Peyer's patch (tissue), 4 donors: ENCODE results near the gene IQCM. TPM values are rescaled to one million over a fixed set of nuclear protein-coding genes. Genes with fewer than 3 reads are reported as not detected.

ENCODE experiments used
- DNase-seq, 3 donors: peaks; one replicate each; pipeline ENCODE4 v3.0.0-alpha.2; 2017 to 2019
- H3K27ac ChIP-seq, 4 donors: fragments of 200-600 bp; sonication (generic); one replicate each; pipeline ENCODE4 v1.5.1; 2016 to 2019
- H3K27me3 ChIP-seq, 2 donors: fragments of 200-600 bp; sonication (generic); one replicate each; pipeline ENCODE4 v1.5.1; 2019
- H3K36me3 ChIP-seq, 3 donors: fragments of 200-600 bp; sonication (generic); one replicate each; pipeline ENCODE4 v1.5.1; 2016 to 2019
- H3K4me1 ChIP-seq, 4 donors: fragments of 200-600 bp; sonication (generic); one replicate each; pipeline ENCODE4 v1.5.1; 2016 to 2019
- H3K4me3 ChIP-seq, 4 donors: fragments of 200-600 bp; sonication (generic); 1 replicate in 3 of 4; 2 replicates in 1 of 4; pipeline ENCODE4 v1.5.1; 2016 to 2019; ENCODE audit warnings: mild to moderate bottlenecking in 1 of 4
- H3K9me3 ChIP-seq, 4 donors: fragments of 200-600 bp; sonication (generic); one replicate each; pipeline ENCODE4 v1.5.1; 2016 to 2019; ENCODE audit warnings: mild to moderate bottlenecking in 1 of 4
- POLR2A ChIP-seq, 2 donors: fragments of 450-650 bp; IDR thresholded peaks; one replicate each; pipeline ENCODE4 v1.5.1; 2017; ENCODE audit warnings: antibody characterized with exemption in 2 of 2, mild to moderate bottlenecking in 2 of 2, moderate library complexity in 2 of 2
- total RNA-seq, 4 donors: library from RNA; depleted of rRNA; stranded (reverse); fragments of >200 nt; gene quantifications; one replicate each; pipeline ENCODE4 v1.1.0, GENCODE V29; 2016
- TF ChIP-seq, protein P1 (sequence below), 6 experiments: fragments of 450-650 bp in 4 of 6; fragments of 200-600 bp in 2 of 6; sonication (generic) in 1 of 6; IDR thresholded peaks; one replicate each; pipeline ENCODE4 v1.5.1; 2017 to 2019; ENCODE audit warnings: antibody characterized with exemption in 6 of 6, mild to moderate bottlenecking in 3 of 6, moderate library complexity in 1 of 6

Gene IQCM
- total RNA-seq, 4 donors from 2014 or later, result not detected

DNA sequence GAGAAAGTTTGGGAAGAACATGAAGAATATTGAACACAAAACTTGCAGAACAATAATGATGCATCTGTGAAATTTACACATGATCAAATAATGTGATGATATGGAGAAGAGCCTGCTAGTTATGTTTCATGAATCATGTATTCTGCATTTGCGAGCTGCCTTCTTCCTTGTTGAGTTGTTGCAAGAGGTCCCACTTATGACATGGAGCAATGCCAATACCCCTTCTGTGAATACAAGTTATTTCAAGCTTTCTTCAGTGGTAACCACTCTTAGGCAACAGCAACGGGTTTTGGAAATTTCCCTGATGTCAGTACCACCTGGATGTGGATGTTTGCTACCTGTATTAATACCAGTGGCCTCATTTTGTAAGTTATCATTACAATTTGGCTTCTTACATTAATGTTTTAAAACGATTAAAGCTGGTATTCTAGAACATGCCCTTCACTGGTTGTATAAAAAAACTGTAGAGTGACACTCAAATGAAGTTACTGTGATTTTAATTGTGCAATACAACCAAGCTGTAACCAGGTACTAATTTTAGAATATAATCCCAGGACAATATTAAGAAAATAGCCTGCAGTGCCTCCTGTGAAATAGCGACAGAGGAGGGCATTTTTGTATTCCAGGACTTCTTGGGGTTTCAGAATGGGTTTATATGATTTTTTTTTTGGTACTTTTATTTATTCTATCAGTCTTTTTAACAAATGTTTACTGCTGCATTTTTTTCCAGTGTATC lies 25.3 kb downstream of the IQCM start:
- Histone ChIP-seq H3K4me1 (no peaks in the 10 kb centered on the region), H3K27me3 (no peaks in the 10 kb centered on the region), H3K9me3 (no peaks in the 10 kb centered on the region), H3K36me3 (no peaks in the 10 kb centered on the region), H3K4me3 (no peak overlapping the region), H3K27ac (no peak overlapping the region)
- DNase-seq, result no peak
- TF ChIP-seq POLR2A (IDR thresholded peaks at IDR 0.05), result no peak
- TF ChIP-seq, protein P1, sequence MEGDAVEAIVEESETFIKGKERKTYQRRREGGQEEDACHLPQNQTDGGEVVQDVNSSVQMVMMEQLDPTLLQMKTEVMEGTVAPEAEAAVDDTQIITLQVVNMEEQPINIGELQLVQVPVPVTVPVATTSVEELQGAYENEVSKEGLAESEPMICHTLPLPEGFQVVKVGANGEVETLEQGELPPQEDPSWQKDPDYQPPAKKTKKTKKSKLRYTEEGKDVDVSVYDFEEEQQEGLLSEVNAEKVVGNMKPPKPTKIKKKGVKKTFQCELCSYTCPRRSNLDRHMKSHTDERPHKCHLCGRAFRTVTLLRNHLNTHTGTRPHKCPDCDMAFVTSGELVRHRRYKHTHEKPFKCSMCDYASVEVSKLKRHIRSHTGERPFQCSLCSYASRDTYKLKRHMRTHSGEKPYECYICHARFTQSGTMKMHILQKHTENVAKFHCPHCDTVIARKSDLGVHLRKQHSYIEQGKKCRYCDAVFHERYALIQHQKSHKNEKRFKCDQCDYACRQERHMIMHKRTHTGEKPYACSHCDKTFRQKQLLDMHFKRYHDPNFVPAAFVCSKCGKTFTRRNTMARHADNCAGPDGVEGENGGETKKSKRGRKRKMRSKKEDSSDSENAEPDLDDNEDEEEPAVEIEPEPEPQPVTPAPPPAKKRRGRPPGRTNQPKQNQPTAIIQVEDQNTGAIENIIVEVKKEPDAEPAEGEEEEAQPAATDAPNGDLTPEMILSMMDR (IDR thresholded peaks at IDR 0.05), result no peak

DNA sequence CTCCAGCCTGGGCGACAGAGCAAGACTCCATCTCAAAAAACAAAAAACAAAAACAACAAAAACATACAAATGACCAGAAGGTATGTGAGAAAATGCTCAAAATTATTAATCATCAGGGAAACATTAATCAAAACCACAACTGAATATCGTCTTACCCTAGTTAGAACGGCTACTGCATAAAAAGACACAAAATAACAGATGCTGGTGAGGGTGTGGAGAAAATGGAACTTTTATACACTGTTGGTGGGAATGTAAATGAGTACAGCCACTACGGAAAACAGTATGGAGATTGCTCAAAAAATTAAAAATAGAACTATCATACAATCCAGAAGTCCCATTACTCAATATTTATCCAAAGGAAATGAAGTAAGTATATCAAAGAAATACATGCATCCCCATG lies 27.3 kb downstream of the IQCM start:
- no peaks in the 10 kb centered on the region for H3K9me3 ChIP-seq
- H3K27me3 ChIP-seq, result no peaks in the 10 kb centered on the region
- no peak for TF ChIP-seq POLR2A (IDR thresholded peaks at IDR 0.05)
- TF ChIP-seq, protein P1 (IDR thresholded peaks at IDR 0.05), result no peak
- no peak for DNase-seq
- no peaks in the 10 kb centered on the region for H3K4me1 ChIP-seq
- H3K36me3 ChIP-seq, result no peaks in the 10 kb centered on the region
- no peak overlapping the region for H3K4me3 ChIP-seq
- H3K27ac ChIP-seq, result no peak overlapping the region

DNA sequence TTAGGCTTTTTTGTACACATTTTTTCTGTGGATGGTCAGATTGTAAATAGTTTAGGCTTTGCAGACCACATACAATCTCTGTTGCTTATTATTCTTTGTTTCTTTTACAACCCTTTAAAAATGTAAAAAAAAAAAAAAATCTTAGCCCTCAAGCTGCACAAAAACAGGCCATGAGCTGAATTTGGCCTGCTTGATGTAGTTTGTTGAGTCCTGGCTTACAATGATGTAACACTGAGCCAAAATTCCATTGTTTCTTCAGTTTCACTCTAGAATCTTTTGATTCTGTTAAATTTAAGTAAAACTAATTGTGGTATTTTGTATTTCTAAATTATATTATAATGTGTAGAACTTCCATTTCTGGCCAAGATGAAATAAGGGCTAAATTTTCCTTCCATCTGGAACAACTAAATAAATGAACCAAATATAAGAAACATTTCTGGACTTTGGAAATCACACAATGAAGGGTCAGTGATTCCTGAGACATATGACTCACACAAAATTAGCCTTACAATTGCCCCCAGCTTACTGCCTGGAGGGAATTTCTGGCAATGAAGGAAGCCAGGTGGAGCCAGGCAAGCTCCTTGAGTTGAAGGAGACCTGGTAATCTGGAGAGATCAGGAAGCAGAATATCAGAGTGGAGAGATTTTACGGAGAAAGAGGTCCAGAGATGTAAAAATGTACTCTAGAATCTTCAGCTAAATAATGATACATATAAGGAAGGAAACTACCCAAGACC lies 29.8 kb downstream of the IQCM start:
- DNase-seq, result no peak
- Histone ChIP-seq H3K27me3 (no peaks in the 10 kb centered on the region), H3K4me1 (no peaks in the 10 kb centered on the region), H3K27ac (no peak overlapping the region), H3K4me3 (no peak overlapping the region), H3K9me3 (no peaks in the 10 kb centered on the region), H3K36me3 (no peaks in the 10 kb centered on the region)
- no peak for TF ChIP-seq POLR2A (IDR thresholded peaks at IDR 0.05)
- TF ChIP-seq, protein P1 (IDR thresholded peaks at IDR 0.05), result no peak

DNA sequence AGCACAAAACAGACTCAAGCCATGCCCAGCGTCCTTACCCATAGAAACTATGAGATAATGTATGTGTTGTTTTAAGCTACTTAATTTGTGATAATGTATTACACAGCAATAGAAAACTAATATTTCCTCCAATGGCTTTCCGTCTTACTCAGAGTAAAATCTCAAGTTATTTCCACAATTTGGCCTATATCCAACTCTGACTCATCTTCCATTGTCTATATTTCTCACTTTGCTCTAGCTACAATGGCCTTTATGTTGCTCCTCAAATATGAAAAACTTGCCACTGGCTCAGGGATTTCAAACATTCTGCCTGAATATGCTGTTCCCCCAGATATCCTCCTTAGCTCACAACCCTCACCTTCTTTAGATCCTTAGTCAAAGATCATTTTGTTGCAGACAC lies 31.6 kb downstream of the IQCM start:
- no peak for TF ChIP-seq POLR2A (IDR thresholded peaks at IDR 0.05)
- TF ChIP-seq, protein P1 (IDR thresholded peaks at IDR 0.05), result no peak
- Histone ChIP-seq H3K4me1 (no peaks in the 10 kb centered on the region), H3K9me3 (no peaks in the 10 kb centered on the region), H3K36me3 (no peaks in the 10 kb centered on the region), H3K27me3 (no peaks in the 10 kb centered on the region), H3K27ac (no peak overlapping the region), H3K4me3 (no peak overlapping the region)
- DNase-seq, result no peak

DNA sequence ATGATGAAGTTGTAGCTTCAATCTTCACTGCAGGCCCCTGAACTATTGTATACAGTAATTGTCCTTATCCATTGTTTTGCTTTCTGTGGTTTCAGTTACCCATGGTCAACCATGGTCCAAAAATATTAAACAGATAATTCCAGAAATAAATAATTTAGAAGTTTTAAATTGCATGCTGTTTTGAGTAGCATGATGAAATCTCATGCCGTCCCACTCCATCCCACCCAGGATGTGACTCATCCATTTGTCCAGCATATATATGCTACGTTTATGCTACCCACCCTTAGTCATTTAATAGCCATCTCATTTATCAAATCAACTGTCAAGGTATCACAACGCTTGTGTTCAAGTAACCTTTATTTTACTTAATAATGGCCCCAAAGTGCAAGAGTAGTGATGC lies 34.5 kb downstream of the IQCM start:
- TF ChIP-seq POLR2A (IDR thresholded peaks at IDR 0.05), result no peak
- TF ChIP-seq, protein P1 (IDR thresholded peaks at IDR 0.05), result no peak
- no peaks in the 10 kb centered on the region for H3K9me3 ChIP-seq
- H3K4me3 ChIP-seq, result no peak overlapping the region
- H3K27ac ChIP-seq, result no peak overlapping the region
- no peak for DNase-seq
- H3K4me1 ChIP-seq, result no peaks in the 10 kb centered on the region
- no peaks in the 10 kb centered on the region for H3K36me3 ChIP-seq
- no peaks in the 10 kb centered on the region for H3K27me3 ChIP-seq
